ENCODE results near the gene DNAJC25. TPM values are rescaled to one million over a fixed set of nuclear protein-coding genes. Genes with fewer than 3 reads are reported as not detected.

Gene DNAJC25
- total and polyA plus RNA-seq, 2 of the 8 experiments (the other 6 are each of a cell fraction or from before 2014, with no cell fraction given) = 2.7 to 6.2 TPM

DNA sequence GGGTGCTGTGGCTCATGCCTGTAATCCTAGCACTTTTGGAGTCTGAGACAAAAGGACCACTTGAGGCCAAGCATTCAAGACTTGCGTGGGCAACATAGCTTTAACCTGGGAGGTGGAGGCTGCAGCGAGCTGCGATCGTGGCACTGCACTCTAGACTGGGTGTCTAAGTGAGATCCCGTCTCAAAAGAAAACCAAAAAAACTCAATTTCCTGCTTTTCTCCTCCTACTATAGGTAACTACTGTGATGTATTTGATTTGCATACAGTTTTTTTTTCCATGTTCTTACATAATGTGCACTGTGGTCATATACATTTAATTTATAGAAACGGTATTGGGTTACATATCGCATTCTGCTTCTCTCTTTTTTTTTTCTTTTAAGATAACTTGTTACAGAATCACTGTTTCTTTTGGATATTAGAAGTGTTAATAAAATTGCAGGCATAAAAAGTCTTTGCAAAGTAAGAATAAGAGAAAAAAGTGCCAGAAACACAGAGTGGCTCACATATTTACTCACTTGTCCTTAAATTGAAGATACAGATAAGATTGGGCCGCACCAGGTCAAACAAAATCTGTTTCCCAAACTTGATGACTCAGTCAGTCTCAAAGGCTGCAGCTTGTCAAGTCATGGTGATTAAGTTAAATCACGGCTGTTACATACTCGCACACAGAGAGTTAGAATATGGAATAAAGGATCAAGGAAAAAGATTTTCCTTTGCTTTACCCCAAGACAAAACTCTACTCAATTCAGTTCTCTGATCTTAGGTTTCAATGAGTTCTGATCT is 29.7 kb upstream of the DNAJC25 start (continued):
- TF ChIP-seq CHD2 (IDR thresholded peaks at IDR 0.05; ENCODE audit: low read length) = no peak
- no peak for TF ChIP-seq KDM4A (IDR thresholded peaks at IDR 0.05; ENCODE audit: low read depth, low read length, severe bottlenecking)
- TF ChIP-seq SP2 (IDR thresholded peaks at IDR 0.05; ENCODE audit: low read length) = no peak
- TF ChIP-seq SRF (IDR thresholded peaks at IDR 0.05; ENCODE audit: low read depth, low read length) = no peak
- TF ChIP-seq CEBPB (IDR thresholded peaks at IDR 0.05; ENCODE audit: low read depth, low read length) = no peak
- TF ChIP-seq RFX5 (IDR thresholded peaks at IDR 0.05; ENCODE audit: borderline replicate concordance, low read depth, low read length) = no peak
- no peak for TF ChIP-seq NRF1 (IDR thresholded peaks at IDR 0.05; ENCODE audit: low read depth, low read length)
- TF ChIP-seq POLR2A (IDR thresholded peaks at IDR 0.05; ENCODE audit: control extremely low read depth in 1 of 2, low read depth in 2 of 2, low read length in 2 of 2) = no peak
- TF ChIP-seq JUND (IDR thresholded peaks at IDR 0.05; ENCODE audit: low read length) = no peak
- no peak for TF ChIP-seq SP1 (IDR thresholded peaks at IDR 0.05; ENCODE audit: low read depth, low read length)
- TF ChIP-seq RNF2 (IDR thresholded peaks at IDR 0.05; ENCODE audit: borderline replicate concordance, low read depth, low read length, missing control alignments, poor library complexity, severe bottlenecking) = no peak
- no peak for TF ChIP-seq BACH1 (IDR thresholded peaks at IDR 0.05; ENCODE audit: low read length)
